ENCODE data around the gene HMBS. TPM values are rescaled to one million over a fixed set of nuclear protein-coding genes. Genes with fewer than 3 reads are reported as not detected.

The HMBS gene
- total RNA-seq, 2 experiments from 2014 or later = 17.3 to 18.8 TPM

DNA sequence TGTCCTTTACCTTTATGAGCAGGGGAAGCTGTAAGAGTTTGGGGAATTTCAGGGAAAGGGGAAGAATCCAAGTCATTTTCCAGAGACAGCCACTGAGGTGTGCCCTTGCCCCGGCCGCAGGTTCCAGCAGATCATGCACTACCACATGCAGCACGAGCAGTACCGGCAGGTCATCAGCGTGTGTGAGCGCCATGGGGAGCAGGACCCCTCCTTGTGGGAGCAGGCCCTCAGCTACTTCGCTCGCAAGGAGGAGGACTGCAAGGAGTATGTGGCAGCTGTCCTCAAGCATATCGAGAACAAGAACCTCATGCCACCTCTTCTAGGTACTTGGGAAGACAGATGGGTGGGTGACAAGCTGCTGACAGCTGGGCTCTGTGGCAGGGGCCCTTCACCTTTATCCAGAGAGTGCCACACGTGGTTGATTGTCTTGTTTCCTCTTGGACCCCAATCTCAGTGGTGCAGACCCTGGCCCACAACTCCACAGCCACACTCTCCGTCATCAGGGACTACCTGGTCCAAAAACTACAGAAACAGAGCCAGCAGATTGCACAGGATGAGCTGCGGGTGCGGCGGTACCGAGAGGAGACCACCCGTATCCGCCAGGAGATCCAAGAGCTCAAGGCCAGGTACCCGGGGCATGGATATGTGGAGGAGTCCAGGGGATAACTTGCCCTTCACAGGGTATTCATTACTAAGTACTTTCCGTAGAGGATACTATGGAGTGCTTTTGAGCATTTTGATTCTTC lies 5.8 kb upstream of the HMBS start:
- Mint-ChIP-seq H3K27ac (no peak overlapping the region), H3K9me3 (no peaks in the 10 kb centered on the region), H3K4me3 (no peak overlapping the region), H3K27me3 (no peaks in the 10 kb centered on the region), H3K4me1 (no peaks in the 10 kb centered on the region), H3K36me3 (ENCODE audit: low read depth) (peaks cover 47% of the 10 kb centered on the region)
- ChIA-PET POLR2A (interaction anchor here (1.7 to 2.9 kb wide), 2 partner anchors 11 to 16 kb away, joined by 6 to 14 read pairs; partner anchors contain the start of gene VPS11), CTCF (no interaction called here)
- DNase-seq = no peak

DNA sequence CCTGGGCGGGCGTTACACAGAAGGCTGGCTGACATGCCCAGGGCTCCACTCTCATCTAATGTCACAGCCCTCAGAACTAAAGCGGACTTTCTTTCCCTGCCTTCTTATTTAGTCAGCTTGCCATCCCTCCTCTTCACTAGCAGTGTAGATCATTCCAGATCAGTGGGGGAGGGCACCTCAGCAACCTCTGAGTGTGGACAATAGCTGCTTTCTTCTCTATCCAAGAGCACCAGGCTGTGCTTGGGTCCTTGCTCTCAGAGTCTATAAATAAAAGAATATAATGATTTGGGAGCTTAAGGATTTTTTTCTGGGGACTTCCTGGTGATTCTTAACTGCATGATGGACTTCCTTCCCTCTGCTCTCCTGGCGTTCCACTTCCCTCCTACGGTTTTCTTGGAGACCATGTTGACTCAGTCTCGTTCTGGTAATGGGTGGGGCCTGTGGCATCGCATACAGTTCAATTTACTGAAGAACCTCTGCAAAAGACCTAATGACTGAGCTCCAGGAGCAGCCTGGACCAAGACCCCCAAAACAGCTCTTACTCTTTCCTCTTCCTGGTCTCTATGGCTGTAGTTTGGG lies 2.9 kb upstream of the HMBS start:
- DNase-seq = no peak
- CTCF ChIA-PET = interaction anchor here (0.9 to 1.2 kb wide), 2 partner anchors 15 to 25 kb away, joined by 3 to 4 read pairs; partner anchors contain the start of genes HYOU1 and VPS11
- peaks cover 20% of the 10 kb centered on the region for H3K4me1 Mint-ChIP-seq
- POLR2A ChIA-PET = interaction anchor here (1.2 to 6.7 kb wide), 5 partner anchors 13 to 63 kb away, joined by 4 to 121 read pairs (median 4); partner anchors contain the start of genes DPAGT1, RPS25, TRAPPC4 and VPS11
- H3K27ac Mint-ChIP-seq = peak overlapping the region; percentile 10
- H3K36me3 Mint-ChIP-seq (ENCODE audit: low read depth) = peaks cover 44% of the 10 kb centered on the region
- no peaks in the 10 kb centered on the region for H3K9me3 Mint-ChIP-seq
- H3K4me3 Mint-ChIP-seq = no peak overlapping the region
- H3K27me3 Mint-ChIP-seq = no peaks in the 10 kb centered on the region

DNA sequence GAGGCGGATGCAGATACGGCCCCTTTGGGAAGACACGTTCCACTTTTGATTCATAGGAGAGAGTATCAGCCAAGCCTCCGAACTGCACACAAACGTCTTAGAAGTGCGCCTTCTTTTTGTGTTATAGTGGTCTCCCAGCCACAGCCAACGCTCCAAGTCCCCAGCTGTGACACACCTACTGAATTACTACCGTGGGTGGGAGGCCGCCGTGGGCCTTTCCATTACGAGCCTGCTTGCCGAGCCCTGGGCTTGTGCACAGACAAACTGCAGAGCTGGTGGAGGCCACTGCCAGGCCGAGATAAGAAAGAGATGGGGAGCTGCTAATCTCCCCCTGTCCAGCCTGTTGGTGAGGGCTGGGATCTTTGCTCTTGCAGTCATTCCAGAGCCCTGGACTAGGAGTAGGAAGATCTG lies 761 bp downstream of the HMBS start:
- Mint-ChIP-seq H3K4me1 (peaks cover 52% of the 10 kb centered on the region), H3K9me3 (no peaks in the 10 kb centered on the region), H3K36me3 (ENCODE audit: low read depth) (peaks cover 20% of the 10 kb centered on the region), H3K27me3 (no peaks in the 10 kb centered on the region), H3K27ac (peak overlapping the region; percentile 91), H3K4me3 (peak overlapping the region; percentile 98)
- ChIA-PET CTCF (interaction anchor here (0.6 to 2.8 kb wide), 10 partner anchors 10 to 236 kb away, joined by 3 to 21 read pairs (median 9); partner anchors contain the start of genes CBL, DPAGT1 and VPS11), POLR2A (interaction anchor here (0.7 to 6.7 kb wide), 15 partner anchors 10 to 253 kb away, joined by 3 to 121 read pairs (median 8); partner anchors contain the start of genes C2CD2L, CBL, CENATAC and DPAGT1)
- DNase-seq = no peak

DNA sequence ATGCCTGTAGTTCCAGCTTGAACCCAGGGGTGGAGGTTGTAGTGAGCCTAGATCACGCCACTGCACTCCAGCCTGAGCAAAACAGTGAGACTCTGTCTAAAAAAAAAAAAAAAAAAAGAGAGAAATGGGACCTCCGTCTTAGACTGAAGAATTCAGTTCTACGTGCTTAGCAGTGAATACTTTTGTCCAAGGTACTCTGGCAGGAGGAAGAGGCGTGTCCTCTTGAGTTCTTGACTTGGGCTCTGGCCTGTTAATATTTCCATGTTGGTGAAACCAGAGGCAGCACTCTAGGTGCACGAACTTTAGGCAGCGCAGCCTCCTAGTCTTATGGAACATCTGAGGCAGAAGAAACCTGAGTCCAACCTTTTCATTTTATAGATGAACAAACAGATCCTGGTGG lies 2.4 kb downstream of the HMBS start:
- ChIA-PET CTCF (no interaction called here), POLR2A (interaction anchor here (2.0 to 6.7 kb wide), 5 partner anchors 8 to 68 kb away, joined by 4 to 121 read pairs (median 43); partner anchors contain the start of genes DPAGT1, TRAPPC4 and VPS11)
- peaks cover 64% of the 10 kb centered on the region for H3K4me1 Mint-ChIP-seq
- peaks cover 15% of the 10 kb centered on the region for H3K36me3 Mint-ChIP-seq (ENCODE audit: low read depth)
- no peak overlapping the region for H3K4me3 Mint-ChIP-seq
- no peaks in the 10 kb centered on the region for H3K9me3 Mint-ChIP-seq
- H3K27ac Mint-ChIP-seq = peak overlapping the region; percentile 71
- no peak for DNase-seq
- H3K27me3 Mint-ChIP-seq = no peaks in the 10 kb centered on the region

DNA sequence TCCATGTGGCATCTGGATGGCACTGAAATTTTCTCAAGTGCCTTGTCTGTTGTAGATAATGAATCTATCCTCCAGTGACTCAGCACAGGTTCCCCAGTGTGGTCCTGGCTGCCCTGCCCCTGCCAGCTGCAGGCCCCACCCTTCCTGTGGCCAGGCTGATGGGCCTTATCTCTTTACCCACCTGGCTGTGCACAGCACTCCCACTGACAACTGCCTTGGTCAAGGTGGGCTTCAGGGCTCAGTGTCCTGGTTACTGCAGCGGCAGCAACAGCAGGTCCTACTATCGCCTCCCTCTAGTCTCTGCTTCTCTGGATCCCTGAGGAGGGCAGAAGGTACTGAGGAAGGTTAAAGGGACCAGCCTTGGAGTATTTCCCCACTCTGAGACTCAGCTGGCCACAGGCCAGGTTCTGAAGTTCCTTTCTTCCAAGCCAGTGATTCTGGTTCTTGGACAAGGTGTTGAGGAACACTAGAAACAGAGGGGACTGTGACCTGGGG lies 3.1 kb downstream of the HMBS start:
- Mint-ChIP-seq H3K9me3 (no peaks in the 10 kb centered on the region), H3K4me1 (peaks cover 71% of the 10 kb centered on the region), H3K4me3 (peak overlapping the region; percentile 46), H3K36me3 (ENCODE audit: low read depth) (peaks cover 18% of the 10 kb centered on the region), H3K27ac (peak overlapping the region; percentile 71), H3K27me3 (no peaks in the 10 kb centered on the region)
- ChIA-PET CTCF (no interaction called here), POLR2A (interaction anchor here (2.0 to 6.7 kb wide), 5 partner anchors 7 to 69 kb away, joined by 4 to 121 read pairs (median 43); partner anchors contain the start of genes DPAGT1, TRAPPC4 and VPS11)
- DNase-seq = peak; percentile 40

DNA sequence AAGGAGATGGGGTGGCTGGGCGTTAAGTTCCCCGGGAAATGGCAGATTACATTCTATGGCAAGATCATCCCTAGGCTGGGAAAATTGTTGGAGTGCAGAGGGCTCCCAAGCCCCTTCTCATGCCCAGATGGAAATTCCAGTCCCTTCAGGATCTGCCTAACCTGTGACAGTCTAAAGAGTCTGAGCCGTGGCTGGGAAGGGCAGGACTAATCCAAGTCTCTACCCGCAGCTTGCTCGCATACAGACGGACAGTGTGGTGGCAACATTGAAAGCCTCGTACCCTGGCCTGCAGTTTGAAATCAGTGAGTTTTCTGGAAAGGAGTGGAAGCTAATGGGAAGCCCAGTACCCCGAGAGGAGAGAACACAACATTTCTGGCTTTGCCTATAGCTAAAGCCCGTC lies 3.7 kb downstream of the HMBS start:
- Mint-ChIP-seq H3K36me3 (ENCODE audit: low read depth) (peaks cover 23% of the 10 kb centered on the region), H3K27me3 (no peaks in the 10 kb centered on the region), H3K27ac (no peak overlapping the region), H3K4me1 (peaks cover 75% of the 10 kb centered on the region), H3K4me3 (no peak overlapping the region), H3K9me3 (no peaks in the 10 kb centered on the region)
- ChIA-PET CTCF (interaction anchor here (1.2 kb wide), 1 partner anchor 81 kb away, joined by 3 read pairs; no protein-coding TSS in a partner anchor), POLR2A (interaction anchor here (0.8 to 5.8 kb wide), 4 partner anchors 14 to 232 kb away, joined by 3 to 43 read pairs (median 5); partner anchors contain the start of genes DPAGT1, TRAPPC4 and VPS11)
- no peak for DNase-seq

DNA sequence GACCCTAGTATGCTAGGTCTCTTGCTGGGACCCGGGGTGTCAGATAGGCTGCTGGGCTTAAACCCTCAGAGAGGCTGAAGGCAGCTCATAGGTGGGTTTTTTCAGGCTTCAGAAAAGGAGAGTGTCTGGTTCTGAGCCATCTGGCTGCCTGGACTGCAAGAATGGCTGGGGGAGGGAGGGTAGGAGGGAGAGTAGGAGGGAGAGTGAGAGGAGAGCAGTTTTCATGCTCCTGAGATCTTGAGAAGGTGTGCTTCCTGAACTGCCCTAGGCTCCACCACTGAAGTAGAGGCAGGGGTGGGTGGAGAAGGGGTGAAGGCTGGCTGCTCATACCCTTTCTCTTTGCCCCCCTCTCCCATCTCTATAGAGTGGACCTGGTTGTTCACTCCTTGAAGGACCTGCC lies 4.6 kb downstream of the HMBS start:
- Mint-ChIP-seq H3K36me3 (ENCODE audit: low read depth) (peaks cover 32% of the 10 kb centered on the region), H3K27ac (peak overlapping the region; percentile 31), H3K4me3 (no peak overlapping the region), H3K27me3 (no peaks in the 10 kb centered on the region), H3K9me3 (no peaks in the 10 kb centered on the region), H3K4me1 (peaks cover 78% of the 10 kb centered on the region)
- no peak for DNase-seq
- CTCF ChIA-PET = interaction anchor here (0.5 to 1.2 kb wide), 3 partner anchors 22 to 80 kb away, joined by 3 to 4 read pairs (median 3); no protein-coding TSS in a partner anchor
- POLR2A ChIA-PET = interaction anchor here (0.8 to 2.0 kb wide), 3 partner anchors 22 to 231 kb away, joined by 3 to 6 read pairs (median 4); partner anchors contain the start of genes TRAPPC4 and VPS11

DNA sequence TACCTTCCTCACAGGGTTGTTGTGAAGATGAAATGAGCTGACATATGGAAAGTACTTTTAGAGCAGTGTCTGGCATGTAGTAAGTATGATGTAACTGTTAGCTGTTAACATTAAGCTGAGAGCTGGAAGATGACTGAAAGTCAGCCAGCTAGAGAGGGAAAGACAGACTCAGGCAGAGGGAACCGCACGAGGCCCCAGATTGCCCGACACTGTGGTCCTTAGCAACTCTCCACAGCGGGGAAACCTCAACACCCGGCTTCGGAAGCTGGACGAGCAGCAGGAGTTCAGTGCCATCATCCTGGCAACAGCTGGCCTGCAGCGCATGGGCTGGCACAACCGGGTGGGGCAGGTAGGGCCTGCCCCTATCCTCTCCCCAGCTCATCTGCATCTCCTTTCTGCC lies 6.5 kb downstream of the HMBS start:
- peaks cover 72% of the 10 kb centered on the region for H3K4me1 Mint-ChIP-seq
- ChIA-PET CTCF (interaction anchor here (1.1 to 2.2 kb wide), 2 partner anchors 35 to 232 kb away, joined by 3 to 6 read pairs; no protein-coding TSS in a partner anchor), POLR2A (interaction anchor here (1.0 to 9.7 kb wide), 6 partner anchors 11 to 244 kb away, joined by 3 to 219 read pairs (median 64); partner anchors contain the start of genes C2CD2L, DPAGT1, HINFP and VPS11)
- no peaks in the 10 kb centered on the region for H3K27me3 Mint-ChIP-seq
- H3K36me3 Mint-ChIP-seq (ENCODE audit: low read depth) = peaks cover 44% of the 10 kb centered on the region
- no peak for DNase-seq
- H3K27ac Mint-ChIP-seq = peak overlapping the region; percentile 22
- no peaks in the 10 kb centered on the region for H3K9me3 Mint-ChIP-seq
- no peak overlapping the region for H3K4me3 Mint-ChIP-seq

DNA sequence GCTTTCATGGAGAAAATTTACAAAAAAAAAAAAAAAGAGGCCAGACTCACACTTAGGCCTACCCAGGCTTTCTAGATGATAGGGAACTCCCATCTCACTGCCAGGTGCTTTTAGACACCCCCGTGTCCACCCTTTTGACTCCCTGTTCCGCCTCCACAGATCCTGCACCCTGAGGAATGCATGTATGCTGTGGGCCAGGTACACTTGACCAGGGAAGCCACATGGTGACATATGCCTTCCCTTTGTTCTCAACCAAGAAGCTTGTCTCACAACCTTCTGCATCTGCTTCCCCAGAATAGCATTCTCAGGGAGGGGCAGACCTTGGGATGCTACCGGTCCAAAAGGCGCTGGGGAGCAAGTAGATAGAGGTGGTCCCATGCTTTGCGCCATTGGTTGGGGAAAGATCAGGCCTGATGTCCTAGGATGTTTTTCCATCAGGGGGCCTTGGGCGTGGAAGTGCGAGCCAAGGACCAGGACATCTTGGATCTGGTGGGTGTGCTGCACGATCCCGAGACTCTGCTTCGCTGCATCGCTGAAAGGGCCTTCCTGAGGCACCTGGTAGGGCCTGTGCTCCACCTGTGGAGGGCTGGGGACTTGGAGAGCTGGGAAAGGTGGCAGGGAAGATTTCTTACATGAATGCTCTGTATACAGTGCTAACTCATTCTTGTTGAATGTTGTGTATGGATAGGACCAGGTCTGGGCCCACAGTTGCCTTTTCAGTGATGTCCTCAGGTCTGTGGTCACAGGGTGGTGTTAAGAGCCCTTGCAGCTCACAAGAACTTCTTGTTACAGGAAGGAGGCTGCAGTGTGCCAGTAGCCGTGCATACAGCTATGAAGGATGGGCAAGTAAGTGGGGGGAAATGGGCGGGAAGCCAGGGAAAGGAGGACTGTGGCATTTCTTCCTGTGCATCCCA lies 7.5 kb downstream of the HMBS start:
- POLR2A ChIA-PET = interaction anchor here (0.6 to 9.7 kb wide), 11 partner anchors 8 to 167 kb away, joined by 3 to 219 read pairs (median 22); partner anchors contain the start of genes C2CD2L, DPAGT1, HINFP and HMBS
- H3K4me3 Mint-ChIP-seq = peak overlapping the region; percentile 93
- peaks cover 55% of the 10 kb centered on the region for H3K36me3 Mint-ChIP-seq (ENCODE audit: low read depth)
- CTCF ChIA-PET = interaction anchor here (1.1 to 2.2 kb wide), 3 partner anchors 10 to 231 kb away, joined by 3 to 6 read pairs (median 4); partner anchors contain the start of genes DPAGT1 and VPS11
- H3K27me3 Mint-ChIP-seq = no peaks in the 10 kb centered on the region
- DNase-seq = no peak
- peaks cover 75% of the 10 kb centered on the region for H3K4me1 Mint-ChIP-seq
- peak overlapping the region; percentile 65 for H3K27ac Mint-ChIP-seq
- no peaks in the 10 kb centered on the region for H3K9me3 Mint-ChIP-seq

DNA sequence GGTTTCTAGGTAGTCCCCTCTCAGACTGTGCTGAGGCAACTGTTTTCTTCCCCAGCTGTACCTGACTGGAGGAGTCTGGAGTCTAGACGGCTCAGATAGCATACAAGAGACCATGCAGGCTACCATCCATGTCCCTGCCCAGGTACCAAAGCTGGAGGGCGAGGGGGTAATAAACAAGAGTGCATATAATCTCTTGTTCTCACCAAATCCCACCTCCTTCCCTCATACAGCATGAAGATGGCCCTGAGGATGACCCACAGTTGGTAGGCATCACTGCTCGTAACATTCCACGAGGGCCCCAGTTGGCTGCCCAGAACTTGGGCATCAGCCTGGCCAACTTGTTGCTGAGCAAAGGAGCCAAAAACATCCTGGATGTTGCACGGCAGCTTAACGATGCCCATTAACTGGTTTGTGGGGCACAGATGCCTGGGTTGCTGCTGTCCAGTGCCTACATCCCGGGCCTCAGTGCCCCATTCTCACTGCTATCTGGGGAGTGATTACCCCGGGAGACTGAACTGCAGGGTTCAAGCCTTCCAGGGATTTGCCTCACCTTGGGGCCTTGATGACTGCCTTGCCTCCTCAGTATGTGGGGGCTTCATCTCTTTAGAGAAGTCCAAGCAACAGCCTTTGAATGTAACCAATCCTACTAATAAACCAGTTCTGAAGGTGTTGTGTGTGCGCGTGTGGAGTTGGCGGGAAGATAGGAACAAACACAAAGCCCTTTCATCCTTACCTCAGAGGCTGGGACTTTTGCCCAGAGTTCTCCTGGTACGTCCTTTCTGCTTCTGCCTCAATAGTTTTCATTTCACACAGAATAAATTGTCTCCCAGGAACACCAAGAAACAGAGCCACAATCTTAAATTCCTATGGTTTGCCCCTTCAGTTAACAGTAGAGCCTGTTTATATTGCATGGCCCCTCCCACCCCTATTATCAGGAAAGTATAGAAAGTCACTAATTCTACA lies 8.5 kb downstream of the HMBS start:
- POLR2A ChIA-PET = interaction anchor here (0.6 to 9.7 kb wide), 16 partner anchors 9 to 182 kb away, joined by 3 to 219 read pairs (median 17); partner anchors contain the start of genes C2CD2L, CBL, CENATAC and DPAGT1
- H3K4me1 Mint-ChIP-seq = peaks cover 70% of the 10 kb centered on the region

More for the DNA sequence above, 8.5 kb downstream of the HMBS start:
- no peak for DNase-seq
- Mint-ChIP-seq H3K36me3 (ENCODE audit: low read depth) (peaks cover 64% of the 10 kb centered on the region), H3K27me3 (no peaks in the 10 kb centered on the region), H3K9me3 (no peaks in the 10 kb centered on the region), H3K4me3 (peak overlapping the region; percentile 93), H3K27ac (peak overlapping the region; percentile 85)
- CTCF ChIA-PET = interaction anchor here (1.1 to 2.2 kb wide), 2 partner anchors 25 to 231 kb away, joined by 4 to 6 read pairs; partner anchors contain the start of gene VPS11

Data from activated CD4-positive, alpha-beta memory T cell treated with anti-CD3 and anti-CD28 coated beads, Interleukin-2, amount 10 ng/mL, durations not matched to agents 7 days and 5 days (primary cell).